ENCODE measurements around the gene PTOV1. TPM values are rescaled to one million over a fixed set of nuclear protein-coding genes. Genes with fewer than 3 reads are reported as not detected.

PTOV1 gene
- total and polyA plus RNA-seq, 2 of the 13 experiments (the other 11 are each of a cell fraction or from before 2014, with no cell fraction given): 63.5 to 68.5 TPM

GRCh38 chr19:49875857-49876421 lies 25.0 kb downstream of the PTOV1 start (continued):
- TF ChIP-seq NR2F2 (IDR thresholded peaks at IDR 0.05; ENCODE audit: borderline replicate concordance, low read depth): no peak
- TF ChIP-seq HOXA3 (CRISPR knock-in tag; IDR thresholded peaks at IDR 0.05): no peak
- no peak; the same call in 1 of the 2 replicates for TF ChIP-seq ZNF580 (CRISPR knock-in tag; IDR thresholded peaks at IDR 0.05; ENCODE audit: borderline replicate concordance, low read depth)
- TF ChIP-seq ESRRA (CRISPR knock-in tag; IDR thresholded peaks at IDR 0.05; ENCODE audit: low read depth): no peak
- no peak for TF ChIP-seq HIVEP1 (CRISPR knock-in tag; IDR thresholded peaks at IDR 0.05)
- TF ChIP-seq PREB (CRISPR knock-in tag; IDR thresholded peaks at IDR 0.05): peak; percentile 34; the same call in 1 of the 2 replicates
- TF ChIP-seq RFXAP (CRISPR knock-in tag; IDR thresholded peaks at IDR 0.05; ENCODE audit: borderline replicate concordance): 0 out of 2 replicates have a peak, but pooled peaks have one; percentile 13
- TF ChIP-seq JUN (CRISPR knock-in tag; IDR thresholded peaks at IDR 0.05): no peak
- no peak for TF ChIP-seq TBX2 (CRISPR knock-in tag; IDR thresholded peaks at IDR 0.05; ENCODE audit: borderline replicate concordance)
- no peak for TF ChIP-seq TOE1 (CRISPR knock-in tag; IDR thresholded peaks at IDR 0.05)
- TF ChIP-seq MAFF (IDR thresholded peaks at IDR 0.05; ENCODE audit: low read depth, low read length): no peak
- peak; percentile 24; the same call in 1 of the 2 replicates for TF ChIP-seq GATA4 (IDR thresholded peaks at IDR 0.05; ENCODE audit: borderline replicate concordance, low read depth)
- no peak for TF ChIP-seq SCMH1 (CRISPR knock-in tag; IDR thresholded peaks at IDR 0.05; ENCODE audit: borderline replicate concordance)
- TF ChIP-seq SMAD9 (CRISPR knock-in tag; IDR thresholded peaks at IDR 0.05): no peak
- TF ChIP-seq ZFP91 (CRISPR knock-in tag; IDR thresholded peaks at IDR 0.05; ENCODE audit: borderline replicate concordance): no peak
- TF ChIP-seq FOXK1 (CRISPR knock-in tag; IDR thresholded peaks at IDR 0.05; ENCODE audit: borderline replicate concordance, low read depth): no peak
- TF ChIP-seq BRCA1 (CRISPR knock-in tag; IDR thresholded peaks at IDR 0.05): no peak
- TF ChIP-seq ZNF644 (CRISPR knock-in tag; IDR thresholded peaks at IDR 0.05; ENCODE audit: low read depth): no peak
- no peak for TF ChIP-seq STAG1 (CRISPR knock-in tag; IDR thresholded peaks at IDR 0.05)
- no peak for TF ChIP-seq ZNF280D (CRISPR knock-in tag; IDR thresholded peaks at IDR 0.05)
- TF ChIP-seq SAFB2 (CRISPR knock-in tag; IDR thresholded peaks at IDR 0.05; ENCODE audit: borderline replicate concordance, low read depth): no peak
- no peak for TF ChIP-seq ZNF782 (CRISPR knock-in tag; IDR thresholded peaks at IDR 0.05; ENCODE audit: borderline replicate concordance)
- TF ChIP-seq KDM1A (CRISPR knock-in tag; IDR thresholded peaks at IDR 0.05): no peak
- TF ChIP-seq KMT2B (CRISPR knock-in tag; IDR thresholded peaks at IDR 0.05): peak; percentile 35; the same call in 1 of the 2 replicates

Data from HepG2 (cell line).